Stomach (tissue), 4 donors: ENCODE results near the gene WIPF1.

Source experiments
- CTCF ChIP-seq, 7 experiments: fragments of 450-650 bp in 4 of 7; fragments of 200-600 bp in 3 of 7; sonication (generic) in 3 of 7; IDR thresholded peaks; one replicate each; pipeline ENCODE4 v1.5.1; 2016 to 2019; ENCODE audit warnings: antibody characterized with exemption in 7 of 7, control low read depth in 2 of 7, mild to moderate bottlenecking in 1 of 7
- EP300 ChIP-seq: sonication (generic); formaldehyde crosslinking; IDR thresholded peaks from one replicate; pipeline ENCODE4 v1.6.1; 2017; ENCODE audit warnings: antibody characterized with exemption
- POLR2AphosphoS5 ChIP-seq, 3 donors: sonication (generic); formaldehyde crosslinking; IDR thresholded peaks; one replicate each; pipeline ENCODE4 v1.6.1; 2016; ENCODE audit warnings: antibody characterized with exemption in 3 of 3

GRCh38 chr2:174554529-174555150 is 43.0 kb downstream of the WIPF1 start:
- TF ChIP-seq CTCF (IDR thresholded peaks at IDR 0.05), result no peak
- TF ChIP-seq POLR2AphosphoS5 (IDR thresholded peaks at IDR 0.05), result no peak
- no peak for TF ChIP-seq EP300
